Measurements from ENCODE around the gene UNC80.

UNC80 gene

DNA sequence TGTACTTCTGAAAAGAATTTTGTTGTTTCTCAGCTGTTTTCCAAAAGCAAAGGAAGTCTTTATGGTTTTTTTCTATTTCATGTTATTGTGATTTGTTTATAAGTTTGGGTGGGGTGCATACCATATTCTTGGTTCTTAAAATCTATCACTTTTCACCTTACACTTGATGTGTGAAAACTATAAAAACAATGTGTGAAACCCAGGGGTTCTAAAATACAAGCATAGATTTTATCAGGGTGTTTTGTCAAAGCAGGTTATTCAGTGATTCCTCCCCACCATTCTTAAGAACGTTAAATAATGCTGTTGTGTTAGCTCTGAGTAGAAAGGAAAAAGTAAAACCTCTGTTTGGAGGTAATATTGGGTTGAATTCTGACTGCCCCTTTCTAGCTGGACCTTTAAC is 248.5 kb downstream of the UNC80 start:
- DNase-seq (ENCODE audit: low read depth, low spot score): no peak

DNA sequence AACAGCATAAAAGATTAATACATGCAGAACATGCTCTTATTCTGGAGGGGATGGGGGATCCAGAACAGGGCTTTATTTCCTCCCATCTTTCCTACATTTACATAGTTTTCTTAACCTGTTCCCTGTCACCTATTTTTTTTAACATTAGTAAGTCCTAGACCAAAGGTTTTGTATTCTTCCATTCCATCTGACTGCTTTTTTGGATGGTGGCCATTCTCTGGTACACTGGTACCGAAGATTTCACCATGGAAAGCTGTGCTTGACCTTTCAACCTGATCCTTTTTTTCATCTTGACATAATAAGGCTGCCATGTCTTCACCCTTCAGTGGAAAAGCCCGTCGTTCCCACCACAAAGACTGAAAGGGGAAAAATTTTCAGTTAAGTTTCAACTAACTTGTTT is 251.2 kb downstream of the UNC80 start:
- no peak for DNase-seq (ENCODE audit: low read depth, low spot score)

DNA sequence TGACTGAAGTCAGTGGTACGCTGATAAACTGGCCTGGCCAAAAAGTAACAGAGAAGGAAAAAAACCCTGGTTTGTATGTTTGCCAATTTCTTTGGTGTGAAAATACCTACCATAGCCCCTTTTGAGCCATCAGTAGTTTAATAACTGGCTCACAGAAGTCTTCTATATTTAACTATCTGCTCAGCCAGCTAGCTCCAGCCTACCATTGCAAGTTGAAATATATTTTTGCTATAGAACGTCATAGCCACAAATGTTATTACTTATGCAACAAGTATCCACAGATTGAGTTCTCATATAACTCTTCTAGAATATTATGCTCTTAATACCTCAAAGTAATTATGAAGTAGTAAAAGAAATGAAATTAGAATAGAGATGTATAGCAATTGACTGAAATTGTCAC is 256.0 kb downstream of the UNC80 start:
- no peak for DNase-seq (ENCODE audit: low read depth, low spot score)

DNA sequence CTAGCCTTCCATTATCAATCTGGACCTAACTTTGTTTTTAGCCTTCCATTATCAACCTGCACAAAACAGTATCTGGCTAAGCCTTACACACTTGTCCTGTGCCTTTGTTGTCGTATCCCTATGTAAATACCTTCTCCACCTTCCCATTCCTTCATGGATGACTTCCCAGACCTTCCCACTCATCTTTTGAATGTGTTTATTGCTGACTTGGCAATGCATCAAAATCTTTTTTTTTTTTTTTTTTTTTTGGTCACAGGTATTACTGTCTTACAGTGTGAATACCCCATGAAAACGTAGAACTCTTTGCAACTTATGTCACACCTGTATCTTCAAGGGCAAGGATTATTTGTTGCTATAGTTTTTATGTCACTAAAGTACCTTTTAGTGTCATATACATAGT is 256.5 kb downstream of the UNC80 start:
- DNase-seq (ENCODE audit: low read depth, low spot score): no peak

DNA sequence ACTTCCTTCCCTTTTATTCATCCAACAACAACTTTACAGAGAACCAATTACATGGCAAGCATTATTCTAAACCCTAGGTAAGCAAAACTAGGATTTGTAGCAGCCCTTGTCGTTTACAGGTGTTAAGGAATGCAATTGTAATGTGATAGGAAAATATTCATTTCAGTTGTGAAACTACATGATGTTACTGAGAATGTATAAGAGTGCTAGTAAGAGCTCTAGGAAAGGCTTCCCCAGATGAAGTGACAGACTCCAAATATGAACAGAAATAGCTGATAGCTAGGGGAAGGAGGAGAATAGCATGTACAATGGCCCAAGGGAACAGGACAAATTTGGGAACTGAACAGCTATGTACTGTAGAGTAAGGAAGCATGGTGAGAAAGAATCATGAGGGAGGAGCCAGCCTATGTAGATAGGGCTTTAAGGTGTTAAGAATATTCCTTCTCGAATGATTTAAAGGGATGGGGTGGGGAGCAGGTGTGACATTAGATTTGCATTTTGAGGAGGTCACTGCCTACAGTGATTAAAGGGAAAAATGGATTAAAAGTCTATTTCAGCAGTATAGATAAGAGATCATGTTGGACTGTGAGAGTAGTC is 262.6 kb downstream of the UNC80 start:
- no peak for DNase-seq (ENCODE audit: low read depth, low spot score)

DNA sequence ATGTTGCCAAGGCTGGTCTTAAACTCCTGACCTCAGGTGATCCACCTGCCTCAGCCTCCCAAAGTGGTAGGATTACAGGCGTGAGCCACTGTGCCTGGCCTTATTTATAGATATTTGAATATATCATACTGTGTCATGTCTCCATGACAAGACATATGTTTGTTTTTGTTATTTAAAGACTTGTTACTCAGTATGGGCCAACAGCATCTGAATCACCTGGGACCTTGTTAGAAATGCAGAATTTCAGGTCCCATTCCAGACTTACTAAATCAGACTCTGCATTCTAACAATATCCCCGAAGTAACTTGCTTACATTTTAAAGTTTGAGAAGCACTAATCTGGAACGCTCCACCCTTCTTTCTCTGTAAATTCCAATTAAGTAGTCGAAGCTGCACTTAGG is 264.0 kb downstream of the UNC80 start:
- no peak for DNase-seq (ENCODE audit: low read depth, low spot score)

DNA sequence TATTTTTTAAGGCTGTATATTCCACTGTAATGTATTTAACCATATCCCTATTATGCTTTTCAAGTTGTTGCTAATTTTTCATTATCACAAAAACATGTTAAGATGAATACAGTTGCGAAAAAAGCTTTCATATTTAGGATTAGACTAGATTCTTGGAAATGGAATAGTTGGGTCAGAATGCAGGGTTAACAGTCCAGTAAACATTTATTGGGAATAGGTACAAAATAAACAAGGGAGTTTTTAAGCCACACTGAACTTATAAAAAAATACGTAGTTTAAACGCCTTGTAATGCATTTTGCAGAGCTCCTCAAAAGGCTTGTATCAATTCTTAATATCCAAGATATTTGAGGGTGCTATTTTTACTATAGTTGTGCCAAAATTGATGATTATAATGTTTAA is 266.4 kb downstream of the UNC80 start:
- no peak for DNase-seq (ENCODE audit: low read depth, low spot score)

DNA sequence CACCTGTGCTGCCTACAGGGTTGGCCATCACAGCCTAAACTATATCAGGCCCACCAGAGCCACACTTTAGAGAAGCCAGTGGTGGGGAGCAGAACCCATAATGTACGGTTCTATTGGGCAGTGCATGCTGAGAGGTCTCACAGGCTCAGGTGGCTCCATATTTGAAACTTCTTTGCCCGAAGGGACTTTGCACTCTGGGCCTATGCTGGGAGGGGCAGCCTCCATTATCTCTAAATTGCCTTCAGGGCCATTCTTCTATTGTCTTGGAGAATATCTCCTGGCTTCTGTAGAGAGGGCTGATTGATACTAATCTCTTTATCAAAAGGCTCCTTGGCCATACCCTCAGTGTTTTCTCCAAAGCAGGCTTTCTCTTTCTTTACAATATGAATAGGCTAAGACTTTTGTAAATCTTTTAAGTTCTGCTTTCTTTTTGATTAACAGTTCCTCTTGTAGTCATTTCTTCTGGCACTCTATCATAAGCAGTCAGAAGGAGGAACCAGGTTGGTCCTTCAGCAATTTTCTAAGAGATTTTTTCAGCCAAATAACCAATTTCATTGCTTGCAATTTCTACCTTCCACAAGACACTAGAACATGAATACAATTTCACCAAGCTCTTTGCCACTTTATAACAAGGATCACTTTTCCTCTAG is 275.3 kb downstream of the UNC80 start:
- DNase-seq (ENCODE audit: low read depth, low spot score): no peak
